Kidney glomerular epithelial cell (primary cell): ENCODE data around the gene EHD4.

Source experiments
- DNase-seq: peaks from one replicate; lab custom pipeline; 2025; lab: John Stamatoyannopoulos, UW

Gene EHD4

DNA sequence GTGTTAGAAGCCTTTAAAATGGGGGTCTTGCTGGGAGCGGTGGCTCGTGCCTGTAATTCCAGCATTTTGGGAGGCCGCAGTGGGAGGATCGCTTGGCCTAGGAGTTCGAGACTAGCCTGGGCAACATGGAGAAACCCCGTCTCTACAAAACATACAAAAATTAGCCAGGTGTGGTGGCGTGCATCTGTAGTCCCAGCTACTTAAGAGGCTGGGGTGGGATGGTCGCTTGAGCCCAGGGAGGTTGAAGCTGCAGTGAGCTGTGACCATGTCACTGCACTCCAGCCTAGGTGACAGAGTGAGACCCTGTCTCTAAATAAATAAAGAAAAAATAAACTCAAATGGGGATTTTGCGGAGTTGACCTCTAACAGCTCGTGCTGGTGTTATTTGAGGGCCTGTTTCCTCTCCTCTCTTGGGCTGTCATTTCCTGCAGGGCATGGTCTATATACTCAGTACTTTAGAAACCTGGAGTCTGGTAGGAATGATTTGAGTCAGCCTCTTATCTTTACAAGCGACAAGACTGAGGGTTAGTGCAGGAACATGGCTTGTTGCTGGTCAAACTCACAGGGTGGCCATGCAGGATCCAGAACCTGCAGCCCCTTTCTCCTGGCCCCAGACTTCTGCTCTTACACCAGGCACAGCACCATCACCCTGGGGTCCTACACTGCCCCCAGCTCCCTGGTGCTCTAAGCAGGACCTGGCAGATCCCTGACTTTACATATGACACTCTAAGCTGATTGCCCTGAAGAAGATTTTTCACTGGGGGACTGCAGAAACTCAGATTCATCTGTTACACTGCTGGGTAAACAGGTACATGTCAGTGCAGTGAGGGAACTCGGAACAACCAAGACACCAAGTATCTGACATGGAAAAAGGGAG lies 15.1 kb downstream of the EHD4 start:
- DNase-seq, result peak; percentile 12

DNA sequence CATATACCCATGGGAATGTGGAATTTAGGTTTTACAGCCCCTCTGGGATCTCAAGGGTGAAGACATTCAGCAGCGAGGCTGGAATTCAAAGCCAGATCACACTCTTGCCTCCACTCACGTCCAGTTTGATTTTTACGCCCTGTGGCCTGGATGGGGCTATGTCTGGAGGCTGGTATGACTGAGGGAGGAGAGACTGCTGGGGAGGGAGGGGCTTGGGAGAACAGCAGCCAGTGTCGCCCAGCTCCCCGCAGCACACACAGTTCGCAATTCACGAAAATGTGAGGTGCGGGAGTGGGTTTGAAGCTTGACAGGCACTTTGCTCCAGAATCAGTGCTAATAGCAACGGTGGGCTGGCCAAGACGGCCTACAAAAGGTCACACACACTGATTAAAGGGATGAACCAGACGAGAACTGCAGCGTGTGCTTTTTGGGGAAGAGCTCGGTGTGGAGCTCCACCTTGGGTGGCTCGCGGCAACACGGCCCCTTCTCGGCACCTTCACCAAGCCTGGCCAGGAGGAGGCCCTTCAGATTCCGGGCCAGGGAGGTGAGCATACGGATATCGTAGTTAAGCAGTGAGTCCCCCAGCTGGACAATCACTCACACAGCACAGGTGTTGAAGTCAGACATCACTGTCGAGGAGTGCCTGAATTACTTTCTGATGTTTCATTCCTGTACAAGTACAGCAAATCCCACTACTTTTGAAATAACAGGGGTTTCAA lies 16.4 kb downstream of the EHD4 start:
- peak; percentile 42 for DNase-seq

DNA sequence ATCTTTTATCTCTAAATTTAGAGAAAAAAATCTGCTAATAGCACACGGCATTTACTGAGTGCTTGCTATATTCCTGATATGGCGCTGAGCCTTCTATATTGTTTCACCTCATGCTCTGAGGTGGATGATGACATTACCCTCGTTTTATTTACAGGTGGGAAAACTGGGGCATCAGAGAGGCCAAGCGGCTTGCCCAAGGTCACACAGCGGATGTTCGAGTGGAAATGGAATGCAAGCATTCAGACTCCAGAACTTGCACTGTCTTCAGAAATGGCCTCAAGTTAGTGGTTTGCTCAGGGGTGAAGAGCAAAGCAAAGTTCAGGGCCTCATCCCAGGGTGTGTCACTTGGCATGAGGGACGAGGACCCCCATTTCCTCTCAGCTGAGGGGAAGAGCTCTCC lies 17.3 kb downstream of the EHD4 start:
- no peak for DNase-seq

DNA sequence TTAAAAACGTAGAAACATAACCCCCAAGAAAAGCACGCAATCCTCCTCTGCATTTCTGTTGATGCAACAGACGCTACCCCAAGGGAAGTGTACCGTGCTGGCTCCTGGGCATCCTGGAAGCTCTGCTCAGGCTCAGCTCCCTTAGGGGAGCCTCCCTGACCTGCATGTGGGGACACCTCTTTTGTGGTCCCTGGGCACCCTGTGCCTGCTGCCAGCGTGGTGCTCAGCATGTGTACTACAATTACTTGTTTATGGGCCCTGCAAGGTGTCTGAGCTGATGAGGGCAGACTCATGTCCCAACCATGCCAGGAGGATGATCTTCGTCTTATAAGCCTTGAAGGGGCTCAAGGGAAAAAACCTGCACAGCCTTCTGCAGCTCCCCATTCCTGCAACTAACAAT lies 18.3 kb downstream of the EHD4 start:
- no peak for DNase-seq

DNA sequence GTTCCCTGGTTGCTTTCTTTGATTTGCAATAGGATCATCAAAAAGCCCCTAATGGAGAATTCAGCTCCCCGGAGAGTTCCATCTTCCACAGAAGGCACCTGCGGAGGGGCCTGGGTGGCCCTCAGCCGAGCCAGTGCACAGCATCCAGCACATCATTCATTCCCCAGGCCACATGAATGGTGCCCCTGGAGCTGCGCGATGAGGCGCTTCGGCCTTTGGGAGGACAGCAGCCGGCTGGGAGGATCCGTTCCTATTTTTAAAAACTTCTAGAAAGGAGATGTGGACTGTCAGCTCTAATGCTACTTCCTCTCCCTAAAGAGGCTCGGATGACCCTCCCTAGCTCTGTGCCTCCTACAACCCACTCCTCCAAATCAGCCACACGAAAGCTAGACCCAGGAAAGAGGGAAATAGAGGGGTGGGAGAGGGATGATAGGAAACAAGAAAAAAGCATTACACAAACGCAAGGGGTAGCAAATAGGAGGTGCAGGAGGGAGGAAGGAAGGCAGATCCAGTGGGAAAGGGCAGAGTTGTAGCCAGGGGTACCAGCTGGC lies 20.3 kb downstream of the EHD4 start:
- no peak for DNase-seq

DNA sequence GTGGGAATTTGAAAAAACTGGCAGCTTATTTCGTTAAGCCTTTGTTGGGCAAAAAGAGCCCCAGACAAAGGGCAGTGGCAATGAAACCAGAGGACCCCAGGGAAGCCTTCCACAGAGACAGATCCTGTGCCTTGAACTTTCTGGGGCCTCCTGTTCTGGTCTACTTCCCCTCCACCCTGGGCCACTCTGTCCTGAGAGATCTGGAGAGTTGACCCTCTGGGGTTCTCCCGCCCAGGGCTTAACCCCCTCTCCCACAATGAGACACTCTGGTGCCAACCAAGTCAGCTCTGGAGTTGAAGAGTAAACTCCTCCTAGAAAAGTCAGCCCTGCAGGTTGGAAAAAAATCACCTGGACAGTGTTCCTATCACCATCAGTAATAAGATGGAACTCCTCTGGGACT lies 20.8 kb downstream of the EHD4 start:
- no peak for DNase-seq

DNA sequence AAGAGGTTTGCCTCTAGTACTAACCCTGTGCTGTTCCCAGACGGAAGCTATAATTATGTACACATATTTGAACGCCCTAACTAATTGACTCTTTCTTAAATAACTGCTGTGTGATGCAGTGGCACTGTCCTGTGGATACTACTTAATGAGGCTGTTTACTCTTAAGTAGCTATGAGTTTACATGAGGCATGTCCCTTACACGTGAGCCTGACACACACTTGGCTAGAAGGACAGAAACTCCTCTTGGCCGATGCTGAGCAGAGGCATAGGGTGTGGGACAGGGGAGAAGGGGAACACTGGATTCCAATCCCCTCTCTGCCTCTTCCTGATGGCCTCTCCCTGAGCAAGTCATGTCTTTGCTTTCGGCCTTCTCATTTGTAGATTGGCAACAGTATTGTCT lies 21.9 kb downstream of the EHD4 start:
- no peak for DNase-seq

DNA sequence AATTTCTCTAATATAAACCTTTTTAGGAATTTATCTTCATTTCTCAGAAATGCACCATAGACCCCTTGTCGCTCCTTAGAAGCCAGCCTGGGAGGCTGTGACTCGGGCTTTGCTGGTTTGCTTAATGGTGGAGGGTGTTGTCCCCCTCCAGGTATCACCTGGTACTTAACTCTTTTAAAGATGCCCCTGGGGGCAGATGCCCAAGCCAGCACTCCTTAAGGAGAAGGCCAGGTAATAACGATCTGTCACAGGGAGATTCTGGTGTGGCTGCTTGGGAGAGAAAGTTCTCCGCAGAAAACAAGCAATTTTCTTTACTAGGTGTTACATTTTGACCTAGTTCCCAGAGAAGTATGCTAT lies 22.3 kb downstream of the EHD4 start:
- no peak for DNase-seq

DNA sequence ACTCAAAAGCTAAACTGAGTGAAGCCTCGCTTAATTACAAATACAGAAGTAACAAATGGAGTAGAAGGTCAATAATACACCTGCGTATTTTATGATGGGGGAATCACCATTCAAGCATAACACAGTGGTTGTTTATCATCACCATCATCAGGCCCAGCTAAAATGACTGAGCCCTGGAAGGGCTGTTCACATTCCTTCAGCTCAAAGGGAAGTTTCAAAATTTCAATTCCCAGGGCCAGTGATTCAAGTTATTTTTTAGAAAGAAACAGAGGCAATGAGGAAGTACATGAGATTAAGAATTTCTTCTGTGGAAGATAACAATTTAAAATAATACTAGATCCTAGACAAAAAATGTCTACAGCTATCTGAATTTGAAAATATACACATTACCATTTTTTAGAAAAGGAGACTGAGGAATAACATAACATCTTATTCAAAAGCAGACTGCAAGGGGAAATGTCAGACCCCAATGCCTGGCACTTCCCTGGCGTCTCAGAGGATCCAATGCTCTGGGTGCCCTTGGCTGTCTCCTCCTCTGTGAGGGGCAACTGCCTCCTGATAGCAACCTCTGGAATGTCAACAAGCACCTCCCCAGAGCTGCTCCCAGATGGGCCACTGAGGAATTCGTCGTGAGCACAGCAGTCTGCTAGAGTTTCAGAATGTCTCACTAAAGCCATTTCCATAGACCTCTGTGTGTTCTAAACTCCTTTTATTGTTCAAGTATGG lies 22.8 kb downstream of the EHD4 start:
- DNase-seq, result no peak

DNA sequence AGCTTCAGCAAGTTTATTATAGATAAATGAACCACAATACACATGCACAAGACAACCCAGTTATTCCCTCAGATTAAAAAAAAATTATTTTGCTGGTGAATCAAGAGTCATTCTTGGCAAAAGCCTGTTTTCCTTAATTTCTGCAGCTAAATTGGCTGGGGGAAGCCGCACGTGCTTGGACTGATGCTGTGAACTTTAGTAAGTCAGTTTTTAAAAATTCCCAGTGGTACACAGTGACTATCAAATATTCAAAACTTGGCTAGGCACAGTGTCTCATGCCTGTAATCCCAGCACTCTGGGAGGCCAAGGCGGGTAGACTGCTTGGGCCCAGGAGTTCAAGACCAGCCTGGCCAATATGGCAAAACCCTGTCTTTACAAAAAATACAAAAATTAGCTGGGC lies 23.9 kb downstream of the EHD4 start:
- no peak for DNase-seq

DNA sequence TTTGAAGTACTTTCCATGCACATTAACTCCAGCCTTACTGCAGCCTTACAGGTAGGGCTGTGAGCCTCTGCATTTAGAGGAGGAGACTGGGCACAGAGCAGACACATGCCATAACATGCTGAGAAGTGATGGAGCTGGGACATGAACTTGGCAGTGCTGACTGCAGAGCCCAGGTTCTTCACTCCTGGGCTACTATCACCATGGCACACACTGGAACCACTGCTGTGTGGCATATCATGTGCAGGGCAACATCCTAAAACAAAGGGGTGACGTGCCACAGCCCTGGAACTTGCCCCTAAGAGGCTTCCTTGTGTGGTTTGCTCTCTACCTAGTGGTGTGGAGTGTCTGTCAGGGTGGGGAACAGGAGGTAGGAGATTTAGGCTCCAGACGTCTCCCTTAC lies 25.4 kb downstream of the EHD4 start:
- no peak for DNase-seq

DNA sequence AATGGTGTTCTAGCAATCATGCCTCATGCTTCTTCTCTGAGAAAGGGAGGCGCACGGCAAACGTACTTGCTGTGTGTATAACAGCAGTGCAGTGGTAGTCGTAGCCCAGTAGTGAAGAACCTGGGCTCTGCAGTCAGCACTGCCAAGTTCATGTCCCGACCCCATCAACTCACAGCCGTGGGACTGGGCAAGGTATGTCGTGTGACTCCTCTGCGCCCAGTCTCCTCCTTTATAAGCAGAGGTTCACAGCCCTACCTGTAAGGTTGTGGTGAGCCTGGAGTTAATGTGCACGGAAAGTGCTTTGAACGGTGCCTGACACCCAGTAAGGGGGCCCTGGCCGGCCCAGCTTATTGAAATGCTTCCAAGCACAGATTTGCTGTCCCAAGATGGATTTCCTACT lies 26.6 kb downstream of the EHD4 start:
- no peak for DNase-seq

DNA sequence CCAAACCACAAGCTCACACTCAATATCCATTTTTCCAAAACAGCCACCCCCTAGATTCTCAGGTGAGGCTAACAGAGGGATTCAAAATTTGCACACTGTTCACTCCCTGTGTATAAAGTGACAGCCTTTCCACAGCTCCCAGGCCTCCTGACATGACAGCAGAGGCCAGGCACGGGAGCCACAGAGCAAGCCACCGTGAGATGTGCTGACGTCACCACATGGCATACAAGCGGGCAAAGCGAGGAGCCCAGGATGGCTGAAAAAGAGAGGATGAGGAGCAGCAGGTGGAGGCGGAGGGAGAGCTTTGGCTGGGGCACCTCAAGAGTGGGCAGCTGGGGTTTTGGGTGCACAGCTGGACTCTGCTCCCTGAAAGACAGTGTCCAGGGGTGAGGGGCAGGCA lies 27.1 kb downstream of the EHD4 start:
- DNase-seq, result no peak

DNA sequence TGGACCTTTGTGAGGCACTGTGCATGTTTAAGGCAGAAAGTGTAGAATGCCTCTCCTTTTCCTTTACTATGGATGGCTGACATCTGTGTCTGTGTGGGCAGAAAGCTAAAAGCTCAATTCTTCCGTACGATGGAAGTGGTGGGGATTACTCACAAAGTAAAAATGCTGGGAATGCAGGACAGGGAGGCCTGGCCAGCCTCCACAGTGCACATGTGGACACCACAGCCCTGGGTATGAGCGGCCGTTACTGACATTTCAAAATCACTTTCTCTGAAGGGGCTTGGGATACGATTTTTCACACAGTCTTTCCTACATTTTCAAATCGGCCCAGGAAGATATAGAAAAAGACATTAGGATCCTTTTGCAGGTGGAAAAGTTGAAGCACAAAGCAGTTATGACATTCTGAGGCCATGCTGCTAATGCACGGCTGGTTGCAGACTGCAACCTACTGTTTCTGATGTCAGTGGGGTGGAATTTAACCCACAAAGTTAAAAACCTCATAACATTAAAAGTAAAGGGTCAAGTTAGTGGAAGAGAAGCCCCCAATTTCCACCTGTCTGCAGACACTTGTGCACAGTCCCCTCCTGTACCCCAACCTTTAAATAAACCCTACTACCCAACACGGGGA lies 27.9 kb downstream of the EHD4 start:
- DNase-seq, result peak; percentile 92

DNA sequence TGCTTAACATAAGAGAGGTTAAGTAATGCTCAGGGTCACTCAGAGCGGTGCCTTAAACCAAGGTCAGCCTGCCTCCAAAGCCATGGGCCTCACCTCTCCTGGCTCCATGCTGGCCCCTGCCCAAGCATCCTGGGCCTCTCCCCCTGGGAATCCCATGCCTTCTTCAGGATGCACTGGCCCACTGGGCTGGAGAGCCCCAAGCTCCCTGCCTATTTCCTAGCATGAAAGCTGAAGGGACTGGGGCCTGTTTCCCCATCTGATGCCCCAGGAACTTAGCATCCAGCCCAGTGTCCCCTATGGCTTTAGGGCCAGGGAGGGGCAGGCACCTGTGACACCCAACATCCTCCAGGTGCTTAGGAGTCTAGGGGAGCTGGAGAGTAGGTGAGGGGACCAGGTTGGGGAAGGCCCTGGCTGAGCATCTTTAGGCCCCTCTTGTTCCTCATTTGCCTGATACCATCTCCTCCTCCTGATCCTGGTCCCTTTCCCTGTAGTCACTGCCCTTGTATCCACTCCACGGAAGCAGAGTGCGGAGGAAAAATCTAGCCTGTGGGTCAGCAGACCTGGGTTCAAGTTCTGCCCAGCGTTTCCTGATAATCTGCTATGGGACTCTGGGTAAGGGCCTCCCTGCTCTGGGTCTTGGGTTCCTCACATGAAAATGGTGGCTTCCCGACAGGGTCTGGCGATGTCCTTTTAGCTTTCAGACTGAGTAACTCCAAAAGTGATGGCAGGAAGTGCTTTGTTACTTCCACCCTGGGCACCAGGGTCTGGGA lies 28.6 kb downstream of the EHD4 start:
- no peak for DNase-seq

DNA sequence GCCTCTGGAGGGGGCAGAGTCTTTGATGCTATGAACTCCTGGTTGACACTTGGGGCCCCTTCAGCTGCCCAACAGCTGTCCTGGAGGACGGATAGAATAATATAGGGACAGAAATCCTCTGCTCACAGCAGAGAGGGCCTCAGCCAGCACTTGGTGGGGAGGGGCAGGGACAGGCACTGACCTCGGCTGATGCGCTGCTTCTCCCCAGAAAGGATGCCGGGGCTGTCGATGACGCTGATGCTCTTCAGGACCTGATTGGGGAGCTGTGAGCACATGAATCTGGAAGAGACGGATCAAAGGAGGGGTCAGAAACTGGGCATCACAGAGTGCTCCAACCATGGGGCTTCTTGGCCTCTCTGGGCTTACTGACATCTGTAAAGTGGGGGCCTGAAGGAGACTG lies 29.5 kb downstream of the EHD4 start:
- no peak for DNase-seq

DNA sequence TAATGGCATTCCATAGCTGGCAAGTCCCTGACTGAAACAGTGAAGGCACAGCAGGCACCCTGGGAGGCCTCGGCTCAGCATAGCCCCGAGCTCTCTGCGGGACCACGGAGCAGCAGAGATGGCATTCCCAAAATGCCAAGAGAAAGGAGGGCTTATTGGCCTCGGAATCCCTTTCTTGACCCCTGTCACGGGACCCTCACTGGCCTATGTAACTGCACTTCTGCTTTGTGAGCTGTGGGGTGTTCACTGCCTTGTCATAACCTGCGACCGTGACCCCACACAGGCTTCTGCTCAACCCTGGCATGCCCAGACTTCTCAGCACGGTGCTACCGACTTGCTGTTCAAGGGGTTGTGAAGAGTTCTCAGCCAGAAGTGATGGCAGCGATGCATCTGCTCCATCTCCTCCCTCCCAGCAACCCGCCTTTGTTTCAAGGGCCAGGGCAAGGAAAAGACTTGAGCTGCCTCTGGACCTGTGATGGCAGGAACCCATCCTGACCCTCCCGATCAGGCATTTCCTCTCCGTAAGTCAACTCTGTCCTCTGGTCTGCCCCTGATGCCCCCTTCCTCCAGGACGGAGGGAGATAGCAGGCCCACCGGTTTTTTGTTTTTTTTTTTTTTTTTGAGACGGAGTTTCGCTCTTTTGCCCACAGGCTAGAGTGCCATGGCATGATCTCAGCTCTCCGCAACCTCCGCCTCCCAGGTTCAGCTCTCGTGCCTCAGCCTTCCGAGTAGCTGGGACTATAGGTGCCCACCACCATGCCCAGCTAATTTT lies 30.5 kb downstream of the EHD4 start:
- no peak for DNase-seq

DNA sequence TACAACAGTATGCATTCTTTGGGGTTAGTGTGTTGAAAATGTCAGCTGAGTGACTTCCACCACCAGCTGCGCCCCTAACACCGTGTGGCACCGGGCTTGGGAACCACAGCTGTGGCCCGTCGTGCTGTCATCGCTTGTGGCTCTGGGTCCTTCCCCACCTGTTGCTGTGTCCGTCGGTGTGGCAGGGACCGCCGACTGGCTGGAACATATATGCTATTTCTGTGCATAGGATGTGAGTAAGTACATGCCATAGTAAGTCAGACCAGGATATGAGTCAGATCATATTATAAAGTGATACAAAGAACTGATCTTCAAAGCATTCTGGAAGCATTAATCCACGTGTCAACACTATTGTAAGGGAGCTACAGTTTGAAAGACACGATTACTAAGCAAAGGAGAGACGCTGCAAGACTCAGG lies 31.9 kb downstream of the EHD4 start:
- peak; percentile 16 for DNase-seq

DNA sequence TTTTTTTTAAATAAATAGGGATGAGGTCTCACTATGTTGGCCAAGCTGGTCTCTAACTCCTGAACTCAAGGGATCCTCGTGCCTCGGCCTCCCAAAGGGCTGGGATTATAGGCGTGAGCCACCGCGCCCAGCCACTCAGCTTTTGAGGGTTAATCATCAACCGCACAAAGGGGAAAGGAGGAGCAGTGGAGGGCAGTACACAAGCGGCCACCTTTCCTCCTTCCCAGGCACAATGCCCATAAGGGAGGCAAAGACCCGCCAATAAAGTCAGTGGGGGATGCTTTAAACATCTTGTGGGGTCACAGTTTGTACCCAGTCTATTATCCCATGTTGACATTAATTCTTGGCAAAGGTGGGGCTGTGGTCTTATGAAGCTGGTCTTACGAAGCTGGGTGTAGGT lies 32.4 kb downstream of the EHD4 start:
- no peak for DNase-seq

DNA sequence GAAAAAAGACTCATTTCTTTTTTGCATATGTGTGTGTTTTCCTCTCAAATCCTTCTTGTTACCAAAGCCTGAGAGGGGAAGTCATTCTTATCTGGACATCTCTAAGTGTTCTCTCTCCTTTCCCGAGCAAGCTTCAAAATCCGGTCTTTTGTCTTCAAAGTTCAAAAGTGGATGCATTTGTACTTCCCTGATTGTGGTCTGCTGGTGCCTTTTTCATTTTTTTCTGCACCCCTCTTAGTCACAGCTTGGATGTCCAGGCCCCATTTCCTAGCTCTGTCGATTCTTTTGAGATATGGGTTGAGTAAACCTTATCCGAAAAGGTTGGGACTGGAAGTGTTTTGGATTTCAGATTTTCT lies 34.8 kb downstream of the EHD4 start:
- DNase-seq, result no peak
